ENCODE results near the gene SLIT1.

The SLIT1 gene

GRCh38 chr10:97140902-97141745 is 44.6 kb downstream of the SLIT1 start:
- no peak for DNase-seq (ENCODE audit: low read depth in 2 of 2, low spot score in 1 of 2)

GRCh38 chr10:97140049-97140846 is 45.5 kb downstream of the SLIT1 start:
- DNase-seq (ENCODE audit: low read depth in 2 of 2, low spot score in 1 of 2) = no peak

GRCh38 chr10:97139651-97140048 is 46.1 kb downstream of the SLIT1 start:
- no peak for DNase-seq (ENCODE audit: low read depth in 2 of 2, low spot score in 1 of 2)

GRCh38 chr10:97138846-97139245 is 46.9 kb downstream of the SLIT1 start:
- DNase-seq (ENCODE audit: low read depth in 2 of 2, low spot score in 1 of 2) = no peak

DNA sequence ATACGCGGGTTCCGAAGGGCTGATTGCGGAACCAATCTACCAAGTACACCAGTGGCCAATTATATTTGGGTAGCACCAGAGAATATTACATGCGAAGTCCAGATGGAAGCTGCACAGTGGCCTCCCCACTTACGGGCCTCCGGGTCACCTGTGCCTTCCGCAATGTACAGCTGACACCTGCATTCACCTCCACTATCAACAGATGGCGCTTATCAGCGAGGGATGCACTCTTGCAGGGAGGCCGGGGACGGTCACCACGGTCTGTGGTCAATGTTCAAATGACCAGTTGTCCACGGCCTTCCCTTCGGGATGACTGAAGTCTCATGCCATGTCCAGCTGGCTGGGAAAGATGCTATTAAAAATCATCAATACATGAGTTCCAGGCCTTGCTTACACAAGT is 47.6 kb downstream of the SLIT1 start:
- no peak for DNase-seq (ENCODE audit: low read depth in 2 of 2, low spot score in 1 of 2)

- DNase-seq (ENCODE audit: low read depth in 2 of 2, low spot score in 1 of 2) = no peak
These were observed 49.0 kb downstream of the SLIT1 start for GRCh38 chr10:97136756-97137155.

DNA sequence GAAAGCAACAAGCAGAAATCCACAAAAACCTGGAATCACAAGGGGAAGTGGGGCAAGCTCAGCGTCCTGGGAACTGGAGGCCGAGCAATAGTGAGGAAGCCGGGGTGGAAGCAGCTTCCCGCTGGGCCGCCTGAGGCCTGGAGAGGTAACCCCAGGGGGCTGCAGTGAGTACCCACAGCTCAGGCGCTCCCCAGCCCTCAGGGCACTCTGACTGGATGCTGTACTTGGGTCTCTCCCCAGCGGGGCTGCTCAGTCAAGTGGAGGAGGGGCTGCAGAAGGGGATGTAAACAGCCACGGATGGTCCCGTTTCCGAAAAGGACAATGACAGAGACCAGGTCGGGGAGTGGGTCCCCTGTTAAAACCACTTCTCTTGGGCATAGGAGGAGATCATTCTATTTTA is 50.3 kb downstream of the SLIT1 start:
- DNase-seq (ENCODE audit: low read depth in 2 of 2, low spot score in 1 of 2) = no peak

DNA sequence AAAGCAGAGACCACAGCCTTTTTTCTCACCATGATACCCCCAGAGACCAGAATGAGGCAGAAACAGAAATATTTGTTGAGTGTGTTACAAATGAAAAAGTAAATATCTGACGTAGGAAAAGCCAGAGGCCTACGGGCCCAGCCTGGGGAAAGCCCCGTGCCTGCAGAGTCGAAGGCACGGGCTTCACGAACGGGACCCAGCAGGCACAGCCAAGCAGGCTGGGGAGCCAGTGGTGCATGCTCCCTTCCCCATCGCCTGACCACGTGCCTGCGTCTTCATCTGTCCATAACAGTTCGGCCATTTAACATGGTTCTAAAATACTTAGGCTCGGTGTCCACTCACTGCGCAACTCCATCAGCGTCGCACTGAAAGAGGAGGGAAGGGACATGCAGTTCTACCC is 50.8 kb downstream of the SLIT1 start:
- DNase-seq (ENCODE audit: low read depth in 2 of 2, low spot score in 1 of 2) = no peak

- no peak for DNase-seq (ENCODE audit: low read depth in 2 of 2, low spot score in 1 of 2)
These were observed 51.6 kb downstream of the SLIT1 start for GRCh38 chr10:97134110-97134509.

DNA sequence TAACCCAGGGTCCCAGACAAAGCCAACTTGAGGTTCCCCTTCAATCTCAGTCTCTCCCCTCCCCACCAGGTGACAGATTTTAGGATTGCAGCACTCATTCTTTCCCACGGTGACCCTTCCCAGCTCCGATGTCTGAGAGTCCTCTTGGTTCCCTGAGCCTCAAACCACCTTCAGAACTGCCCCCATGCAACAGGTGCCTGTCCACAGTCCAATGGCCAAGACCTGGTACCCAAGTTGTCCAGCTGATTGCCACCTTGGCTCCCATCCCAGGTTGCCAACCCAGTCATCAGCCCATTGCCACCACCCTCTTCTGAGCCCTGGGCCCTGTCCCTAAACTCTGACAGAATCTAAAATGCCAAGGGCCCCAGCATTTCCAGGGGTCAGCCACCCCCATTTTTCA is 53.5 kb downstream of the SLIT1 start:
- no peak for DNase-seq (ENCODE audit: low read depth in 2 of 2, low spot score in 1 of 2)

- DNase-seq (ENCODE audit: low read depth in 2 of 2, low spot score in 1 of 2) = no peak
These were observed 54.1 kb downstream of the SLIT1 start for GRCh38 chr10:97131666-97132065.

GRCh38 chr10:97131181-97131628 is 54.6 kb downstream of the SLIT1 start:
- no peak for DNase-seq (ENCODE audit: low read depth in 2 of 2, low spot score in 1 of 2)

- DNase-seq (ENCODE audit: low read depth in 2 of 2, low spot score in 1 of 2) = no peak
These were observed 56.1 kb downstream of the SLIT1 start for GRCh38 chr10:97129666-97130065.

DNA sequence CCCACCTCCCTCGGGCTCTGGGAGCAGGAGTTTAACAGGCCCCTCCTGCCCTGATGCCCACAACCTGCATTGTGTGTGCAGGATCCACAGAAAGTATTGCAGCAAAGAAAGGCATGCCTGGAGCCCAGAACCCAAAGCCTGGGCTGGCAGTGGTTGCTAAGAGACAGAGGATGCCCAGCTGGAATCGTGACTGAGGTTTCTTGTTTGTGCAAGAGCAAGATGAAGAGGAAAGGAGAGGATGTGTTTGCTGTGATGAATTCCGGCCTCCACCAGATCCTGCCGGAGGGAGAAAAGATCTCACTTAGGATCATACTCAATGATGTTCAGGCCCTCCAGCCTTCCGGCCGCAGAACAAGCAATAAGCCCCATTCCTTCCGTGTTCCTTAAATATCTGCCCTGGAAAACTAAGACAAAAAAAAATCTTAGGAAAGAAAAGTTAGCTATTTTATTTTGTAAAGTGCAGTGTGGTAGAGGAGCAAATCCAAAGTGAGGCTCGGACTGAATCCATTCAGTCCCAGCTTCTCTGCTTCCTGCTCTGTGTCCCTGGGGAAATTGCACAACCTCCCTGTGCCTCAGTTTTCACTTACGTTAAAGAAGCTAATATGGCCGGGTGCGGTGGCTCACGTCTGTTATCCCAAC is 57.1 kb downstream of the SLIT1 start:
- DNase-seq (ENCODE audit: low read depth in 2 of 2, low spot score in 1 of 2) = no peak

DNA sequence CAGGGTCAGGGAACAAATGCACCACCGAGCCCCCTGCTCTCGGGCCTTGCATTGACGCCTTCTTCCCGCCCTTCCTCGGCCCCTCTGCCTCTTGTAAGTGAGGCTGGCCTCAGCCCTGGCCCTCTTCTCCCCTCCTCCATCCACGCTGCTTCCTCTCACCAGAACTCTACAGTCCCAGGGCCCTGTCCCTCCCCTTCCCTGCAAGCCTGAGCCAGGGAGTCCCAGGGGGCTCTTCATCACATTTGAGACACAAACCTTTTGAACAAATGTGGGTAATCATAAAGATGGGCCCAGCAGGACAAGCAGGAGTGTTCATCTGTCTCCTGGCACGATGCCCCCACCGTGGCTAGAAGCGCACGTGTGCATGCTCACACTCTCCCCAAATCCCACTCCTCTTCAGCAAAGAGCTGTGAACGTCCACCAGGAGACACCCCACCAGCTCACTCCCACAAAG is 57.7 kb downstream of the SLIT1 start:
- DNase-seq (ENCODE audit: low read depth in 2 of 2, low spot score in 1 of 2) = no peak

DNA sequence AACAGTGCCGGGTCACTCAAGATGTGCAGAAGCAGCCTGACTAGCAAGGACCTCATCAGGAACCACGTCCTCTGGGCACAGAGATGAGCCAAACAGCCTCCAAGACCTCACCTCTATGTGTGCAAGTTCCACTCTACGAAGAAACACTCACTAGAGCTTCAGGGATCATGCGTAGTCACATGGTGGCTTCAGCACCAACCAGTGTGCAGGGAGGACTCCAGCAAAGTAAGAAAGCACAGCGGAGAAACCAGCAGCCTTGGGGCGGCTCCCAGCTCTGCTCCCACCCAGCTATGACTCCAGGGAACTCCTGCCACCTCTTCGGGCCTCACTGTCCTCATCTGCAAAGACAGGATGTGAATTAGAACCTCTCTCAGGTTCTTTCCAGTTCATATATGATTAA is 58.2 kb downstream of the SLIT1 start:
- DNase-seq (ENCODE audit: low read depth in 2 of 2, low spot score in 1 of 2) = no peak

DNA sequence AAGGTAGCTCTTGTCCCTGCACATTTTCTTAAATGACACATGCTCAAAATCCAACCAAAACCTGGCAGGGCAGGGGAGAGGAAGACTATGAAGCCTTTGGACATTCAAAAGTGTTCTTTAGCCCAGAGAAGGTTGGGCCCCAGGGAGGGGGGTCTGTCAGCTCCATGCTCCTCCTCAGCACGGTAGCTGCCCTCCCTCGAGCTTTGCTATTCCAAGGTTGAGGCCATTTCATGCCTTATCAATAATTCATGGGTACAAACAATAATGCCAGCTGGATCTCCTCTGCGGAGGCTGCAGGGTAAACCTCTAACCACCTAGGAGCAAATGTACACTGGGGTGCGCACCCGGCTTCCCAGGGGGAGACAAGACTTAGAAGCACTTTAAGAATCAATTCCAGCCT is 61.5 kb downstream of the SLIT1 start:
- no peak for DNase-seq (ENCODE audit: low read depth in 2 of 2, low spot score in 1 of 2)

DNA sequence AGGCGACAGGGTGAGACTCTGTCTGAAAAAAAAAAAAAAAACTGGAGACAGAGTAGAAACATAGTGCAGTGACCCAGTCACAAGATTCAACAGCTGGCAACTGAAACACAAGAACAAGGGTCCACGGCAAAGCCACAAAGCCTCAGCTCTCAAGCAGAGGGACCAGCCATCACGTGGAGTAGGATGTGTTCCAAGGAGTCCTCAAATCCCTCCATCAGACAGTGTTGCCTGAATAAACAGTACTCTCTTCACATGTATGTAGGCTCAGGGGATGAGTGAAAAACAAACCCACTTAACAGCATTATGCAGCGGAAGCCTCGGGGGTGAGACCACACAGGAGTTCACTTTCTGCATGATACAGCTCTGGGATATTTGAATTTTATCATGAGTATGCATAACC is 62.0 kb downstream of the SLIT1 start:
- no peak for DNase-seq (ENCODE audit: low read depth in 2 of 2, low spot score in 1 of 2)

- no peak for DNase-seq (ENCODE audit: low read depth in 2 of 2, low spot score in 1 of 2)
These were observed 64.7 kb downstream of the SLIT1 start for GRCh38 chr10:97121041-97121440.

DNA sequence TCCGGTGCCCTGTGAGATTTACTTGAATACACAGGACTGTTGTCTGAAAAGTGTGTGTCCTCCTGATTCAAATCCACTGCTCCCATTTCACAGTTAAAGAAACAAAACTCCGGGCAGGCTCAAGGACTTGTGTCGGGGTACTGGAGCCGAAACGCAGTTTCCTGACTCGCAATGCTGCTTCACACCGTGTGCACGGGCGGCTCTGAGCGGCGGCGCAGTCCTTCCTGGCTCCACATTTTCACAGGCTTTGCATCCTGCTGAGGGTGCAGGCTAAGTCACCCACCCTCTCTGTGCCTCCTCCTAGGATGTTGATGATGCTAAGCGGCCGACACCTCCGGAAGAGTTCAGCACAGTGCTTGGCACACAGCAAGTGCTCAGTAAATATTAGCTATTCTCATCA is 65.4 kb downstream of the SLIT1 start:
- no peak for DNase-seq (ENCODE audit: low read depth in 2 of 2, low spot score in 1 of 2)

GRCh38 chr10:97119058-97119745 is 66.6 kb downstream of the SLIT1 start:
- DNase-seq (ENCODE audit: low read depth in 2 of 2, low spot score in 1 of 2) = no peak
